Activated T-cell treated with anti-CD3 and anti-CD28 coated beads, Interleukin-2, amount 50 U/mL, for 72 hours (primary cell): ENCODE results near the gene CEBPE. TPM values are rescaled to one million over a fixed set of nuclear protein-coding genes. Genes with fewer than 3 reads are reported as not detected.

ENCODE experiments used
- ATAC-seq, 2 donors: fragments of 150-1000 bp; cut with Tn5 transposase; replicated peaks in 1 of 2; 2 replicates each; pipeline ENCODE4 v1.10.0; 2021; ENCODE audit warnings: moderate library complexity in 2 of 2, mild to moderate bottlenecking in 1 of 2
- DNase-seq, 2 donors: peaks; one replicate each; pipeline ENCODE4 v3.0.0; 2021 to 2022; ENCODE audit warnings: mixed read lengths in 1 of 2
- H3K27ac Mint-ChIP-seq: one replicate; pipeline ENCODE4 v1.8.0; 2022; ENCODE audit warnings: mild to moderate bottlenecking, moderate library complexity, mixed read lengths
- H3K27me3 Mint-ChIP-seq: one replicate; pipeline ENCODE4 v1.8.0; 2022; ENCODE audit warnings: low read depth, mixed read lengths
- H3K36me3 Mint-ChIP-seq, 2 donors: one replicate each; pipeline ENCODE4 v1.8.0; 2022; ENCODE audit warnings: mixed read lengths in 2 of 2, mild to moderate bottlenecking in 1 of 2; ENCODE audit not compliant: insufficient read depth in 2 of 2
- H3K4me1 Mint-ChIP-seq: one replicate; pipeline ENCODE4 v1.8.0; 2022; ENCODE audit warnings: low read depth, mixed read lengths
- H3K4me3 Mint-ChIP-seq, 2 donors: one replicate each; pipeline ENCODE4 v1.8.0; 2022; ENCODE audit warnings: mild to moderate bottlenecking in 2 of 2, mixed read lengths in 2 of 2, moderate library complexity in 2 of 2
- H3K9me3 Mint-ChIP-seq, 2 donors: one replicate each; pipeline ENCODE4 v1.8.0; 2022; ENCODE audit warnings: mixed read lengths in 2 of 2
- total RNA-seq, 2 donors: library from RNA; stranded (reverse); gene quantifications; one replicate each; pipeline ENCODE4 v1.2.3, GENCODE V29; 2022

The CEBPE gene
- total RNA-seq, 2 donors from 2014 or later = 0.21 to 0.36 TPM

GRCh38 chr14:23069413-23069806, 49.6 kb downstream of the CEBPE start:
- Mint-ChIP-seq H3K4me3 (peak overlapping the region in 1 of 2 donors; percentile 73), H3K4me1 (peaks cover 43% of the 10 kb centered on the region), H3K36me3 (peaks cover 9 to 13% of the 10 kb centered on the region in 2 donors), H3K27ac (no peak overlapping the region), H3K9me3 (no peaks in the 10 kb centered on the region), H3K27me3 (no peaks in the 10 kb centered on the region)
- DNase-seq (no peak), ATAC-seq (no peak)

DNA sequence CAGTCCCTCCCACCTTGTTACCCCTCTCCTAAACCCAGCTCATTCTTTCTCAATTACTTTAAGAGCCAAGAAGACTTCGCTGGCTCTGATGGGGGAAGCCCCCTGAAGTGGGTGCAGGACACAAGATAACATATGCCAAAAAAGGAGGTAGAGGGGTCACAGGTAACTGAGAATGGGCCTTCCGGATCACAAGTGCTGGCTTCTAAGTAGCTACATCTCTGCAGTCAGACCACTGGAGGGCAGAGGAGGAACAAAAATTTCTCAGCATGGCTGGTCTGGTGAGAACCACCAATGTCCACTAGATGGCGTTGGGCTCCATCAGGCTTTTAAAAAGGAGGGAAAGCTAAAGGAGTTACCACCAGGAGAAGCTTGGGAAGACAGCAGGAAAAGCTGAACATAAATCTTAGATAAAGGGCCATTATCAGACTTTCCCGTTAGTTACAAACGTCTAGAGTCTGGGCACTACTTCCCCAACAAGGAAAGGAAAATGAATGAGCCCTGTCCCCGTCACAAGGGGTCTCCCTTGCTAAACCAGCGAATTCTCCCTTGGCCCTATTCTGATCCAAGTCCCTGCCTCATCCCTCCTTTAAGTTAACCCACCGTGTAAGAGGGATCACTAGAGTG, 50.2 kb downstream of the CEBPE start:
- no peaks in the 10 kb centered on the region for H3K9me3 Mint-ChIP-seq
- H3K36me3 Mint-ChIP-seq = peaks cover 10 to 18% of the 10 kb centered on the region in 2 donors
- H3K4me3 Mint-ChIP-seq = peak overlapping the region; percentile 15 to 32
- H3K4me1 Mint-ChIP-seq = peaks cover 43% of the 10 kb centered on the region
- peak overlapping the region; percentile 36 for H3K27ac Mint-ChIP-seq
- ATAC-seq (peak; percentile 70 to 77), DNase-seq (peak; percentile 74 to 76)
- no peaks in the 10 kb centered on the region for H3K27me3 Mint-ChIP-seq

GRCh38 chr14:23067847-23068788, 50.9 kb downstream of the CEBPE start:
- H3K4me1 Mint-ChIP-seq = peaks cover 43% of the 10 kb centered on the region
- peak overlapping the region in 1 of 2 donors; percentile 15 for H3K4me3 Mint-ChIP-seq
- peaks cover 11 to 24% of the 10 kb centered on the region in 2 donors for H3K36me3 Mint-ChIP-seq
- ATAC-seq (no peak), DNase-seq (no peak)
- no peaks in the 10 kb centered on the region for H3K9me3 Mint-ChIP-seq
- H3K27me3 Mint-ChIP-seq = no peaks in the 10 kb centered on the region
- peak overlapping the region; percentile 36 for H3K27ac Mint-ChIP-seq

Other genes starting within 250 kb of the CEBPE start
- gene LRP10, start 247.5 kb downstream of the CEBPE start, total RNA-seq = 10 to 100 TPM; 66.5 to 78.4 TPM
- 1 to 10 TPM; 4.6 to 4.7 TPM for gene REM2, start 236.0 kb downstream of the CEBPE start, total RNA-seq
- 10 to 100 TPM; 69.5 to 77.5 TPM for gene RBM23, start 200.1 kb downstream of the CEBPE start, total RNA-seq
- gene PRMT5, start 189.9 kb downstream of the CEBPE start, total RNA-seq = 10 to 100 TPM; 55.0 to 79.2 TPM
- gene HAUS4, start 162.2 kb downstream of the CEBPE start, total RNA-seq = 10 to 100 TPM; 82.0 to 90.9 TPM
- gene AJUBA, start 136.7 kb downstream of the CEBPE start, total RNA-seq = 1 to 10 TPM; 1.7 to 2.2 TPM
- 10 to 100 TPM; 13.5 to 15.2 TPM for gene C14orf93, start 109.1 kb downstream of the CEBPE start, total RNA-seq
- gene PSMB5, start 84.4 kb downstream of the CEBPE start, total RNA-seq = 10 to 100 TPM; 82.8 to 88.9 TPM
- not detected for gene PSMB11, start 77.0 kb downstream of the CEBPE start, total RNA-seq
- 1 to 10 TPM in 1 of 2 donors, under 1 TPM in 1; 0.82 to 1.5 TPM for gene CDH24, start 61.7 kb downstream of the CEBPE start, total RNA-seq
- gene ACIN1, start 24.1 kb downstream of the CEBPE start, total RNA-seq = 100 to 1,000 TPM; 162 to 188 TPM
- gene C14orf119, start 23.8 kb downstream of the CEBPE start, total RNA-seq = 10 to 100 TPM; 31.3 to 38.5 TPM
- gene CIROP, start 14.3 kb downstream of the CEBPE start, total RNA-seq = not detected
- gene SLC7A8, start 64.4 kb upstream of the CEBPE start, total RNA-seq = 1 to 10 TPM in 1 of 2 donors, under 1 TPM in 1; 0.72 to 1.2 TPM
- not detected for gene RNF212B, start 118.7 kb upstream of the CEBPE start, total RNA-seq
- gene HOMEZ, start 166.9 kb upstream of the CEBPE start, total RNA-seq = 10 to 100 TPM; 11.8 to 12.6 TPM
- gene PPP1R3E, start 183.6 kb upstream of the CEBPE start, total RNA-seq = 10 to 100 TPM; 30.2 to 37.4 TPM
- gene BCL2L2, start 187.6 kb upstream of the CEBPE start, total RNA-seq = 1 to 10 TPM; 2.7 to 3.2 TPM
- 100 to 1,000 TPM; 188 to 189 TPM for gene PABPN1, start 202.2 kb upstream of the CEBPE start, total RNA-seq
- 1 to 10 TPM; 6.3 to 8.6 TPM for gene SLC22A17, start 233.6 kb upstream of the CEBPE start, total RNA-seq
- under 1 TPM in 1 of 2 donors, not detected in 1; 0.19 TPM for gene EFS, start 245.9 kb upstream of the CEBPE start, total RNA-seq